ENCODE results near the gene IGSF8.
A peak's percentile ranks its signal among the peaks of the same experiment; 100 is the strongest.

Gene IGSF8

GRCh38 chr1:160093069-160093395 is 5.4 kb downstream of the IGSF8 start:
- H3K4me3 ChIP-seq (ENCODE audit: low read length), result no peak overlapping the region
- DNase-seq (ENCODE audit: low read depth, low spot score), result no peak

DNA sequence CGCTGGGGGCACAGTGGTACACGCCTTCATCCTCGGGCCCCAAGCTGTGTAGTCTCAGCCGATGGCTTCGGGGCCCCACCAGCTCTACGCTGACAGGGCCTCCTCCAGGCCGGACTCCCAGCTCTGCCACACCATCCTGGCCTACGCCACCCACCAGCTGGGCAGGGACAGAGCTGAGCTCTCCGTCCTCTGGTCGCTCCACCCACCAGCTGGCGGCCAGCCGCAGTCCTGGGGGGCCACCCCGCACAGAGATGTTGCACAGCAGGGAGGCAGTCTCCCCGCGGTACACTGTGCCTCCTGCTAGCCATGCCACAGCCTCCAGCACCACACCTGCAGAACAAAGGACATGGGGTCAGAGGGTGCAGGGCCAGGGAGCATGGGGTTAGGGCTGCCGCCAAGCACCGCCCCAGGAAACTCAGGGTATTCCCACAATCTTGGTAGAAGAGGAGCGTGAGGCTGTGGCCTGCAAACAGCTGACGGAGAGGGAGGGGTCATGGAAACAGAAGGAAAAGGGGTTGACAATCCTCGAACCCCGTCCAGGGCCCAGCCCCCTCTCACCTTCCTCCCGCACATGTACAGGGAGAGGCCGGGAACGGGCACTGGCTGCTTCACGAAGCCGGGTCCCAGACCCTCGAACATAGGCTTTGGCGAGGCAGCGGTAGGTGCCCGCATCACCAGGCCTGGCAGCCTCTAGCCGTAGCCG is 5.9 kb downstream of the IGSF8 start:
- DNase-seq (ENCODE audit: low read depth, low spot score), result no peak
- H3K4me3 ChIP-seq (ENCODE audit: low read length), result no peak overlapping the region

GRCh38 chr1:160091666-160092223 is 6.7 kb downstream of the IGSF8 start:
- DNase-seq (ENCODE audit: low read depth, low spot score), result no peak
- H3K4me3 ChIP-seq (ENCODE audit: low read length), result no peak overlapping the region

GRCh38 chr1:160090760-160091159 is 7.7 kb downstream of the IGSF8 start:
- no peak overlapping the region for H3K4me3 ChIP-seq (ENCODE audit: low read length)
- DNase-seq (ENCODE audit: low read depth, low spot score), result no peak

GRCh38 chr1:160089883-160090282 is 8.5 kb downstream of the IGSF8 start:
- no peak for DNase-seq (ENCODE audit: low read depth, low spot score)
- H3K4me3 ChIP-seq (ENCODE audit: low read length), result no peak overlapping the region

- no peak for DNase-seq (ENCODE audit: low read depth, low spot score)
- no peak overlapping the region for H3K4me3 ChIP-seq (ENCODE audit: low read length)
These were observed 11.2 kb downstream of the IGSF8 start for GRCh38 chr1:160087118-160087662.

DNA sequence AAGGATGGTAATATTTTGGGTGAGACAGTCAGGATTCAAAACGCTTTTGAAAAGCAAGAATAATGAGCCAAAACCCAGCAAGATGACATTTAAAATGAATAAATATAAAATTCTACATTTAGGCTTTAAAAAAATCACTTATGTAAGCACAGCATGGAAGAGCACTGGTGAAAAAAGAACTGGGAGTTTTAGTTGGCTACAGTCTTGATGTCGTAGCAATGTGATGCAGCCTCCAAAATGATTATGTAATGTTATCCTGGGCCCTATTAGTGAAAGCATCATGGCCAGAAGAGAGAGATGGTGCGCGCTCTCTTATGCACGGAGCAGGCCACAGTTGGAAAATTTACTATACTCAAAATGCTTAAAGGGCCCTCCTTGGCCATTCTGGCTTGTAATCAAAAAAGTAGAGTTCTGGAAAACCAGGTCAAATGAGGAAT is 11.9 kb downstream of the IGSF8 start:
- DNase-seq (ENCODE audit: low read depth, low spot score), result no peak
- H3K4me3 ChIP-seq (ENCODE audit: low read length), result no peak overlapping the region

- peak; percentile 53 for DNase-seq (ENCODE audit: low read depth, low spot score)
- no peak overlapping the region for H3K4me3 ChIP-seq (ENCODE audit: low read length)
These were observed 12.5 kb downstream of the IGSF8 start for GRCh38 chr1:160085686-160086455.

- DNase-seq (ENCODE audit: low read depth, low spot score), result no peak
These were observed 13.6 kb downstream of the IGSF8 start for GRCh38 chr1:160084771-160085321.

GRCh38 chr1:160083968-160084770 is 14.2 kb downstream of the IGSF8 start:
- no peak for DNase-seq (ENCODE audit: low read depth, low spot score)
- H3K4me3 ChIP-seq (ENCODE audit: low read length), result no peak overlapping the region

More at GRCh38 chr1:160084771-160085321, 13.6 kb downstream of the IGSF8 start:
- H3K4me3 ChIP-seq (ENCODE audit: low read length), result no peak overlapping the region

DNA sequence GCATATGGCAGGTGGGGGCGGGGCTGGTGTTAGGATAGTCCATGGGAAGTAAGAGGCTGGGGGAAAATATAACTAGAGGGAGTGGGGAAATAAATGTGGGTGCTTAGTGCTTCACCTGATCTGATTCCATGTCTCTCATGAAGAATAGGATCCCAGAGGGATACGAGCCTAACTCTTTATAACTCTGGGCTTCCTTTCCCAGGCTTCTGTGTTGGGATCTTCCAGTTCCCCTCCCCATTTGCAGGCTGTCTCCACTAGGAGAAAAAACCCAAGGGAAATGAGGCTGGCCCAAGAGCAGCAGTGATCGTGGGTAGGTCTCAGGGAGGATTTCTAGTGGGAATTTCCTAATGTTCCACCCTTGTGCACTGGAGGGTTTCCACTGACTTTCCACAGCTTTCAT is 15.5 kb downstream of the IGSF8 start:
- no peak for DNase-seq (ENCODE audit: low read depth, low spot score)
- no peak overlapping the region for H3K4me3 ChIP-seq (ENCODE audit: low read length)

- no peak overlapping the region for H3K4me3 ChIP-seq (ENCODE audit: low read length)
These were observed 15.9 kb downstream of the IGSF8 start for GRCh38 chr1:160082487-160082886.

GRCh38 chr1:160081261-160081936 is 17.0 kb downstream of the IGSF8 start, which contains the start of gene KCNJ9:
TSS of gene KCNJ9 (plus strand) at chr1:160081538. CDS start at chr1:160084031, 2,493 bp downstream.
- DNase-seq (ENCODE audit: low read depth, low spot score), result no peak
- no peak within 1 kb of the TSS for H3K4me3 ChIP-seq (ENCODE audit: low read length)

More at GRCh38 chr1:160082487-160082886, 15.9 kb downstream of the IGSF8 start:
- DNase-seq (ENCODE audit: low read depth, low spot score), result no peak

GRCh38 chr1:160080381-160081100 is 17.9 kb downstream of the IGSF8 start:
- no peak for DNase-seq (ENCODE audit: low read depth, low spot score)
- H3K4me3 ChIP-seq (ENCODE audit: low read length), result no peak overlapping the region

DNA sequence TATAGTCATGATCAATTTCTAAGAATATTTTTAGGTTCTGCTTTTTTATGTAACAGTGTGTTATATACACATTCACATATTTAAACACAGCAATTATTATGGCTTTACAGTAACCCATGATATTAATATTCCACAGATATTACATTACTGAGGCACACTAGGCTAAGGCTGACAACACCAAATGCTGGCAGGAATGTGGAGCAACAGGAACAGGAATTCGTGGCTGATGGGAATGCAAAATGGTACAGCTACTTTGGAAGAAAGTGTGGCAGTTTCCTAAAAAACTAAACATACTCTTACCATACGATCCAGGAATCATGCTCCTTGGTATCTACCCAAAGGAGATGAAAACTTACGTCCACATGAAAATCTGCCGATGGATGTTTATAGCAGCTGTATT is 19.0 kb downstream of the IGSF8 start:
- no peak for DNase-seq (ENCODE audit: low read depth, low spot score)
- no peak overlapping the region for H3K4me3 ChIP-seq (ENCODE audit: low read length)

- no peak overlapping the region for H3K4me3 ChIP-seq (ENCODE audit: low read length)
- no peak for DNase-seq (ENCODE audit: low read depth, low spot score)
These were observed 19.8 kb downstream of the IGSF8 start for GRCh38 chr1:160078512-160079195.

GRCh38 chr1:160077486-160077885 is 20.9 kb downstream of the IGSF8 start:
- DNase-seq (ENCODE audit: low read depth, low spot score), result no peak
- H3K4me3 ChIP-seq (ENCODE audit: low read length), result no peak overlapping the region
